Activated CD4-positive, alpha-beta T cell treated with anti-CD3 and anti-CD28 coated beads, Interleukin-2, Interleukin-4, amounts not matched to agents 100 ng/mL and 50 ng/mL, durations not matched to agents 16 hours and 8 hours (primary cell): ENCODE results near the gene RPS6KL1.

Source experiments
- DNase-seq: peaks from one replicate; pipeline ENCODE4 v3.0.0-alpha.2; 2020; ENCODE audit warnings: low spot score

RPS6KL1 gene

DNA sequence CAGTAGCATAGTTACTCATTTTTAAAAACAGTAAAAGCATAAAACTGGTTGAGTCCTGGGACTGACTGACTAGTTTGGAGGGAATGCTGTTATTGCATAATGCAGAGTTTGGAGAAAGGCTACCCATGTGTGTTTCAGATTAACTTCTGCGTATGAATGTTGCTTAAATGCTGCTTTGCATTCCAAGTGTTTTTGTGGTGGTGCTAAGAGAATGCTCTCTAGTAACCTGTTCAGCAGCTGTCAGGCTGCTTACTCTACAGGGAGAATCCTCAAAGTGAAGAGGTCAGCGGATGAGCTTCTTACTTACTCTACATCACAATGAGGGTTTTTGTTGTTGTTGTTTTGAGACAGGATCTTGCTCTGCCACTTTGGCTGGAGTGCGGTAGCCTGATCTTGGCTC is 37.1 kb downstream of the RPS6KL1 start:
- DNase-seq = no peak

DNA sequence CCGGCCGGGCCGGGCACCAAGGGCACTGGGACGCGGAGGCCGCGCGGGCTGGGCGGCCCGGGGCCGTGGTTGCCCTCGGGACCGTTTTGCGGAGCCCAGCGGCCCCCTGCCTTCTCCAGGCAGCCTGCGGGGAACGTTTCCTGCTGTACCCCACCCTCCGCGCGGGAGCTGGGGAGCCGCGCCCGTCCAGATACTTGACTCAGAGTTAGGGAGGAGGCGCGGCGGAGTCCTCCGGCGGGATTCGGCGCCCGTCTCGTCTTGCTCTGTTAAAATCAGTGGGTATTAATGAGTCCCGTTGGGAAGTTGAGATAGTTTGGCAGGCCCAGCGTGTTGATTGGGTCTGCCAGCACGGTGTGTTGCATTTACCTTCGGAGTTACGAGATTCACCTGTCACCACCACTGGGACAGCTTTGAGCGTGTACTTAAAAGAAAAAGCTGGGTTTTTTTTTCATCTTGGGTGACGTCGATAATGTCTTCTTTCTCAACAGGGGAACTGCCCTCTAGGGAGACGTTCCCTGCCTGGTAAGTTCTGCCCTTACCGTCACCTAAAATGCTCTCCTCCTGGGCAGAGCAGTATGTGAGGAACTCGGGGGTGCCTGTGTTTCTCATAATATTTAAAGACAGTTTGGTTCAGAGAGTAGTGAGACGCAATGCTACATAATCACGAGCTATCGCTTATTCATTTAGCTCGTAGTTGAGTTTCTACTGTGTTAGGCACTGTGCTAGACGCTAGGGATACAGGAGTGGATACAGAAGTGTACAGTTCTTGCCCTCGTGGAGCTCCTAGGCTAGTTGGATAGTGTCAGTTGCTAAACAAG is 40.7 kb downstream of the RPS6KL1 start:
- peak; percentile 30 for DNase-seq

DNA sequence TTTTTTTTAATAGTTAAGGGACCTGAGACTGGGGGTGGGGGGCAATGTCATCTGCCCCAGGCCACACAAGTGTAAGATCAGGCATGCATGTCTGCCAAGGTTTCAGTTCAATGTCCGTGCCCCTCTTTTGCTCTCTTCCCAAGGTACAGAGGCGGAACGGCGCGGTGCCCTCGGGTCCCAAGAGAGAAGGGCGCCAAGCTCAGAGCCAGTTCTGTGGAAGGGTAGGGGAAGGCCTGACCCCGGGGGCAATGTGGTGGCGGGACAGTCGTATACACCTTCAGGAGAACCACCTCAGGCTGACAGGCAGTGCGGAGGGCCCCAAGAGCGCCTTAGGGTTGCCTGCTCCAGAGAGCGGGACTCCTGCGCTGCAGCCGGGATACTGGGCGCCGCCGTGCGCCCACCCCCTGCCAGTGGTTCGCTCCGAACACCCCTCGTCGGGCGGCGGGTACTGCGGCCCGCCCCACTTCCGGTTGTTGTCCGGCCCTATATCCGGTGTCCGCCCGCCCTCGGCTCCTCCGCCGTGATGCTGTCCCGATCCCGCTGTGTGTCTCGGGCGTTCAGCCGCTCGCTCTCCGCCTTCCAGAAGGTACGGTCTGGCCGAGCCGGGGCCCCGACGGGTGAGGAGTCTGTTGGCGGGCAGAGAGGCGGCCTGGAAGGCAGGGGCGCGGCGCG is 41.5 kb downstream of the RPS6KL1 start, which contains the start of gene DLST:
Gene DLST, plus strand, starts transcription at position 486 of the 672 bp plus-strand sequence. Its CDS starts 38 bp downstream, at position 524.
- peak; percentile 88 for DNase-seq

DNA sequence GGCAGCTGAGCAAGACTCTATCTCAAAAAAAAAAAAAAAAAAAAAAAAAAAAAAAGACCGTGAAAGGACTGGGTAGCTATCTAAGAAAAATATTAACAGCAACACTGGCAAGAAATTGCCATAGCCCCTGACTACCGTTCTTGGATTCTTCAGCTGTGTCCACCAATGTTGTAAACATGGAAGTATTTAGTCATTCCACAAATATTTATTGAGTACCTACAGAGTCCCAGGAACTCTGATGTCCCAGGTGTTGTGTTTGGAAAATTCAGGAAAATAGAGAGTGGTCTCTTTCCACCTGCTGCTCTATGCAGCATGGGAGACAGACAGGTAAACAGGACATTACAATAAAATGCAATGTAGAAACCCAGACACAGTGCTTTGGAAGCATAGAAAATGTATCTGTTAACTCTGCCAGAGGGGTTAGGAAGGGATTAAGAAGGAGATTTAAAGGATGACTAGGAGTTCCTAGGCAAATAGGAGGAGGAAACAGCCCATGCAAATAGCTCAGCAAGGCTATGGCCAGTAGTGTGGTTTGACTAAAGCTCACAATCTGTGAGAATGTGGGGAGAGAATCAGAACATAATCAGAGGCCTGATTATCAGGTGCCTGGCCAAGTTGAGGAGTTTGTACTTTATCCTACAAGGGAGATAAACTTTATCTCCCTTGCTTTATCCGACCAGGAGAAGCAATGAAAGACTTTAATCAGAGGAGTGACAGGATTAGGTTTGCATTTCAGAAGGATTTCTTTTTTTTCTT is 43.5 kb downstream of the RPS6KL1 start:
- no peak for DNase-seq

- no peak for DNase-seq
Observed at GRCh38 chr14:74875941-74876913, 46.8 kb downstream of the RPS6KL1 start, which contains the start of gene PROX2. PROX2 (minus strand) TSS chr14:74876145; CDS start chr14:74863834, 12,311 bp downstream.

GRCh38 chr14:74875204-74875603 is 47.9 kb downstream of the RPS6KL1 start:
- DNase-seq = no peak

DNA sequence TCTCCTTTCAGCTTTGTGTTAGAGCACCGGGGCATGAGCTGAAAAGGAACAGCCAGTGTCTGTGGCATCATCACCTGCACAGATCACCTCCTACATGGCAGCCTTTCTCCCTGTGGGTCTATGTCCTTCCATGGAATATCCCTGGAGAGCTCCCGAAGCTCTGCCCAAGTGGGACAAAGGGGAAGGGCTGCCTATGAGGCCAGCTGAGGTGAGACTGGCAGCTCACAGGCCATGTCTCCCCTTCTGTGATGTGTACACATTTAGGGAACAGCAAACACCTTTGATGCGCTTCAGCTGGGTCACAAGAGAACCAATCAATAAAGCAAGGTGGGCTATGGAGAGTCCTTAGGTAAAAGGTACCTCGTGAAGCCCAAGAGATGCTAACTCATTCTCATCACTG is 51.2 kb downstream of the RPS6KL1 start:
- DNase-seq = no peak

DNA sequence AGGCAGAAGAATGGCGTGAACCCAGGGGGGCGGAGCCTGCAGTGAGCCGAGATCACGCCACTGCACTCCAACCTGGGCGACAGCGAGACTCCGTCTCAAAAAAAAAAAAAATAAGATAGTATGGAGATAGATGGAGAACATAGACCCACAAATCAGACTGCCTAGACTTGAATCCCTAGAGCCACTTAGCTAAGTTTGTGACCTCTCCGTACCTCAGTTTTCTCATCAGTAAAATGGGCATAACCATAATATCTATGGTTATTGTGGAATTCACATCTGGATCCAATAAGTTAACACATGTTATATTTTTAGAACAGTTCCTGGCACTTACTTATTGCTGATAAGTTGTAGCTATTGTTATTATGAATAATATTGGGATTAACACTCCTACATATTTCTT is 54.3 kb downstream of the RPS6KL1 start:
- no peak for DNase-seq

DNA sequence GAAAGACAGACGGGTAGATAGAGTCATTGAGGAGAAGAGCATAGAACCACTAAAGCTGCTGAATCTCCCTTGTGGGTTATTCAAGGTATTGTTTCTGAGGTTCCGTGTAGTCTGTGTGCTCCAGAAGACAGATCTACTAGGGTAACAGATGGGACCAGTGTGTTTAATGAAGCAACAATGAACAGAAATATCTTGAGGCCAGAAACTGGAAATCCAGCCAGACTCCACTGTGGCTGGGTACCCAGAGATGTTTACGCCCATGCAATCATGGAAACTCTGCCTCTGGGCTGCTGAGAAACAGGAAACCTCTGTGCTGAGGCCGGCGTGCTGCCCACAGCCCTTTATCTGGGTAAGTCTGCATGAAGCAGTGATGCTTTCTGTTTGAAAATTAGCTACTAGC is 55.4 kb downstream of the RPS6KL1 start:
- DNase-seq = peak; percentile 43

- DNase-seq = no peak
Observed at GRCh38 chr14:74866708-74867389, 56.2 kb downstream of the RPS6KL1 start.

DNA sequence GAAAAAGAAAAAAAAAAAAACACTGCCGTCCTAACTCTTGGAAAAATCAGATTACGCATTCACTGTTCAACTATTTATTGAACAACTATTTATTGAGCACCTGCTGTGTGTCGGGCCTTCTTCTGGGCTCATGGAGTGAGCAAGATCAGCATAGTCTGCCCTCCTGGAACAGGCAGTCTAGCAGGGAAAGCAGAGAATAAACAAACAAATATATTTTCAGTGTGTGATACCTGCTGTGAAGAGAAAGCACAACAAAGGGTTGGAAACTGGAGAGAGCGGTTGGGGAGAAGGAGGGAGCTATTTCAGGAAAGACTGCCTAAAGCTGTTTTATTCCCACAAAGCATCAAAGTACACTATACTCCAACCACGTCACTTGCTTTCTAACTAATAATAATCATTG is 57.9 kb downstream of the RPS6KL1 start:
- DNase-seq = no peak

DNA sequence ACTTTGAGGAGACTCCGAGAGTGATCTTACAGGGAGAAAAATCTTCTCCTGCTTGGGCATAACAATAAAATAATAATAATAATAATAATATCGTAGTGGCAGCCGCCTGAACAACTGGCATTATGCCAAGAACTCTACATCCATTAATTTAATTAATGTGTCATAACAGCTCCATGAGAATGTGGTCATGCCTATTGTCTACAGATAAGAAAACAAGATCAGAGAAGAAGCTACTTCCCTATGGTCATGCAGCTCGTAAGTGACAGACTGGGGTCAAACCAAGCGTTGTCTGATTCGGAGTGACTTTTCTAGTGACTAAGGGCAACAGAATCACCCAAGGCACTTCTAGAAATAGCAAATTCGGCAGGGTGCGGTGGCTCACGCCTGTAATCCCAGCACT is 58.9 kb downstream of the RPS6KL1 start:
- DNase-seq = no peak

DNA sequence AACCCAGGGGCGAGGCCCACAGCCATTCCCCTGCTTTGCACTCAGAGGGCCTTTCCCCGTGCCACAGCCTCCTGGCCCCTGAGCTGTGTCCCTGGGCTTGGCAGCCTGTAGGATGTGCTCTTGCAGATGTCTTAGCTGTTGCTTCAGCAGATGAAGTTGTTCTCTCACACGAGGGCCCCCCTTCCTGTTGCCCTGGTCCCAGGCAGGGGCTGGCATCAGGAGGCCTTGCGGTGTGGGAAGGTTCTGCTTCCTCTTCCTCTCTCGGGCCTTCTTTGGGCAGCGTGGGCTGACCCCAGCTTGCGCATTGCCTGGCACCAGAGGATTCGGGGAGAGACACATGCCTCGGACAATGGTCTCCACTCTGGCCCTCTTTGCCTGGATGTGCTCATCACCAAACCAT is 59.8 kb downstream of the RPS6KL1 start:
- DNase-seq = no peak

GRCh38 chr14:74861734-74862090 is 61.3 kb downstream of the RPS6KL1 start:
- no peak for DNase-seq

DNA sequence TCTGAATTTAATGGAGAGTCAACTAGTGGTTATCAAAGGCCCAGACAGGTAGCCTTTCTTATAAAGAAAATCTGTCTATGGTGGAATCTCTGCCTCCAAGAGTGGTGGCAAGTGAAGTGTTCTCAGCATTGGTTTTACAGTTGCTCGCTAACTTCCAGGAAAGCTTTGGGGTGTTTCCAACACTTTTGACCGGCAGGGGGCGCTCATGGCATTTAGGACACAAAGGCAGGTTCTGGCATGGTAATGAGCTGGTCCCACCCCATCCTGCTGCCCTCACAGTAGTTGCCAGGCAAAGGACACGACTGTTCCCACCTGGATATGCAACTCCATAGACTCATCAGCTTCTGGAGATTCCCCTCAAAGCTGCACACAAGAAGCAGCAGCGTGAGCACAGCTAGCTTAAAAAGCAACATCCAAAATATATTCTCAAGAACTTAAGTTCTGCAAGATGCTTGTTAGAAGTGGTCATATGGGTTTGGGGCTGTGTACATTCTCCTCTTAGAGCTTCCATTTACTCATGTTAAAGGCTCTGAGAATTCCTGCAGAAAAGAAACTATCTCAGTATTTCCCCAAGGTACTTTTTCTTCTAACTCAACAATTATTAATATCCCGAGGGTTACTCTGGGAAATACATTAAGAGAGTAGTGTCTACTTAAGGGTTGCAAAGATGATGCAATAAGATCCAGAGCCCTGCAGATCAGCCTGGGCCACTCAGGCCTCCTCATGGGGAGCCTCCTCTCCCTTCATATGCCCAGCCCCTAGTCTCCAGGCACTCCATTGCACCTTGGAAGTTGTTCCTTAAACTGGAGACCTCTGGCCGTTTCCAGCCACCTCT is 61.9 kb downstream of the RPS6KL1 start:
- DNase-seq = peak; percentile 91

GRCh38 chr14:74859757-74860552 is 63.1 kb downstream of the RPS6KL1 start:
- no peak for DNase-seq

DNA sequence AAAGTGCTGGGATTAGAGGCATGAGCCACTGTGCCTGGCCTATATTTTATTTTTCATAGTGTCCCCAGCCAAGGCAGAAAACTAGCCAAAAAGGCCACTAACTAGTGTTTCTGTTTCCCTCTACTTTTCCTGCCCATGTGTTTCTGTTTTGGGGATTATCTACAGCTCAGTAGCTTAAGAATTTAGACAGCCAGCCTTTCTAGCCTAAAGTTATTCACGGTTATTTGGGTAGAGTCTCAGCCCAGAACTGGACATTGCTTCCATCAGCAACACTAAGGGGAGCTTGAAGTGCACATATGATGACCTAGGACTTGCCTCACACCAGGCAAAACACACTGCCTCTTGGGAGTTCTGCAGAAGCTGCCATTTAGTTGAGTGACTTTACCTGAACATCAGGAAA is 65.0 kb downstream of the RPS6KL1 start:
- no peak for DNase-seq

GRCh38 chr14:74856366-74856765 is 66.7 kb downstream of the RPS6KL1 start:
- DNase-seq = no peak

- no peak for DNase-seq
Observed at GRCh38 chr14:74855945-74856344, 67.1 kb downstream of the RPS6KL1 start.
